NCI-H1092 treated with DMSO at 0.1 percent for 48 hours (cell line): Measurements from ENCODE around the gene HOXA6.
A peak's percentile ranks its signal among the peaks of the same experiment; 100 is the strongest.

ENCODE experiments used
- DNase-seq: peaks from one replicate; lab custom pipeline; 2025; lab: John Stamatoyannopoulos, UW

HOXA6 gene

GRCh38 chr7:27122077-27122910 lies 25.3 kb downstream of the HOXA6 start:
- DNase-seq = no peak

DNA sequence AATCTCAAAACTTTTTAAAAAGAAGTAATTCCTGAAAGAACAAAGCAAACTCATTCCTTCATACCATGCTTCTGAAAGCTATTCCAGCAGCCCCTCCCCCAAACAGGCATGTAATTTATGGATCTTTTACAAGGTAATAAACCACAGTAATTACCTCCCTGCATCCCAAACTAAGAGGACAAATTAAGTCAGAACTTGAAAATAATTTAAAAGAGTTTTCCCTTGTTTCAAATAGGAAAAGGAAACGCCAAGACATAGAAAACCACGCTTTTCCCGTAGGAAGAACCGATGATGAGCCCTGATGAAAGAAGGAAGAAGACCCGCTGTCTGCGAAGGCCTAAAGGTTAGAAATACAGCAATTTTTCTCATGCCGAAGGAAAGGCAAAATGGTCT lies 25.9 kb downstream of the HOXA6 start:
- no peak for DNase-seq

- DNase-seq = no peak
These were observed 28.1 kb downstream of the HOXA6 start for GRCh38 chr7:27119412-27119911.

GRCh38 chr7:27118580-27118979 lies 29.0 kb downstream of the HOXA6 start:
- DNase-seq = no peak

- no peak for DNase-seq
These were observed 29.6 kb downstream of the HOXA6 start for GRCh38 chr7:27117887-27118491.

GRCh38 chr7:27116962-27117886 lies 30.4 kb downstream of the HOXA6 start:
- no peak for DNase-seq

GRCh38 chr7:27116031-27116961 lies 31.3 kb downstream of the HOXA6 start:
- DNase-seq = peak; percentile 31

GRCh38 chr7:27115221-27116026 lies 32.1 kb downstream of the HOXA6 start:
- DNase-seq = no peak

DNA sequence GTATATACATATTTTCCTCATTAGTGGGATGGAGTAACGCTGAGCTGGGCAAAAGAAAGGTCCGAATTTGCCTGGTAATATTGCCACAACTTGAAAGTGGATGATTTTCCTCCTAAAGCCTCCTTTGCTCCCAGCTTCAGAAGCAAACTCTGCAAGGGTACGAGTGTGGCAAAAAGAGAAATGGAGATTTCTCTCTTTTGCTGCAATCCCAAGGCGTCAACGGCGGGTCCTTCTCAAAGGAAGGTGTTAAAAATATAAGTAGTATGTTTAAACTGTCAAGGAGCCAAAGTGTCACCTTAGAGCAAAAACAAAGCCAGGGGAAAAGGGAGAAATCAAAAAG lies 32.7 kb downstream of the HOXA6 start:
- no peak for DNase-seq

DNA sequence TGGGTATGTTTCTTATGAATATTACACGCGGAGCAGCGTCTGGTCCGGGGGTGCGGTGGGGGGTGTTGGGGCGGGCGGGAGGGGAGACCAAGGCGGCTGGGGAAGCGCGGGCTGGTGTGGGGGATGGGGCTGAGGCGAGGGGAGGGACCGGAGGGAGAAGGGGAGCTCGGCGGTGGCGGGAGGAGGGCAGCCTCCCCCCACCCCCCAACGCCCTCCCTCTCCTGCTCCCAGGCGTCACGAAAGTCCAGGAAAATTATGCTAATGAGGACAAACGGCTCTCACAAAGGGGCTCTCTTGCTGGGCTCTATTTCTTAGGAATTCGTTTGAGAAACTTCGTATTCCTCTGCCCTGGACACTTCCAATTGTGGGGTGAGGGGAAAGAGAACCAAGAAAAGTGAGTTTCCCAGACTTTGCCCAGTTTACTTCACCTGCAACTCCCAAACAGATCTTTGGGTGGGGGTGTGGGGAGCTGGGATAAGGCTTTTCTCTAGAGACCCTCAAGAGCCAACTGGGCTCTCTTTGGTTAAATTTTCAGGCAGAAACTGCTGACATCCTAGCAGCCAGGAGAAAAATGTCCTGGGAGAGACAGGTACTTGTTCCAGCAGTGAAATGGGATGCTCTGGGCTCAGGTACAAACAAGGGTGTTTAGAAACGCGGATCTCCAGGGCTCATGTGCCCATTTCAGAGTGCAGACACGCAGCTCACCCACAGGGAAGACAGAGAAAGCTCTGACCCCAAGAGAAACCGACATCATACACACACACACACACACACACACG lies 33.4 kb downstream of the HOXA6 start:
- DNase-seq = no peak

DNA sequence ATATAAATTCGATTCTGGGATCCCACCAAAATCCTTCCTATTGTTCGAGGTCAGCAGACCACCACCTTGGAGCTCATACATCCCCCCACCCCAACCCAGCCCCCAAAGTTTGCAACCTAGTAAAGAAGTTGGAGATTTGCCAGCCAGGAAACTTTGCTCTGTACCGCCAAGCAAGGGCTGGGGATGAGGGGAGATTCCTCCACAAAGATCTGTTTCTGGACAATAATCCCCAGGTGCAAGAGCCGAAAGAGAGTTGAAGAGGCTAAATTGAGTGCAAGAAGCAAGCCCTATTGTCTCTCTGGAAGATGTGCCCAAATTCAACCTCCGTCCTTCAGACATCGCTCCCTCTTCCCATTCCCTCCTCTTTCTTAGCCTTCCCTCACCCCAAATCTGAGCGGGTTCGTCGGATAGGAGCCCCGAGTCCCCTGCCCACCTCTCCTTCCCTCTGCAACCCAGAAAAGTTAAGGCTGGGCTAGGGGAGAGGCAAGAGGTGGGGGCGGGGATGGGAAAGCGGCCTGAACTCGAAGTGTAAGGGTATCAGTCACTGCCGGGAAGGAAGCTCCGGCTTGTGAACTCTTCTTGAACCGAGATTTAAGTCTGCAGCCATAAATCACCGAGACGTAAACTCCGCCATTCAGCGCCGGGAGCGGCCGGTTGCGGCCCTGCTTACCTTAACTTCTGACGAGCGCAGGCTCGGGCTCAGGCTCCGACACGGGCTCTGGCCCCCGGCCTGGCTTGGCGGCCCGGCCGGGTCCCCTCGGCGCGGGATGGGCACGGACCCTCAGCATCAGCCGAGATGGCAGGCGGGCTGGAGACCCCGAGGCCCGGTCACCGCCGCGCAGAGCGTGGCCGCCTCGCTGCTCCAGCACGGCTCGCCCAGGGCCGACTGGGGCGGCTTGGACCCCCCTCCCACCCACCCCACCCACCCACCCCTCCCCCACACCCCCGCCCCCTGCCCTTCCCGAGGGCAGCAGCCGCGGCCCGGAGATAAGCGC lies 34.3 kb downstream of the HOXA6 start:
- no peak for DNase-seq

DNA sequence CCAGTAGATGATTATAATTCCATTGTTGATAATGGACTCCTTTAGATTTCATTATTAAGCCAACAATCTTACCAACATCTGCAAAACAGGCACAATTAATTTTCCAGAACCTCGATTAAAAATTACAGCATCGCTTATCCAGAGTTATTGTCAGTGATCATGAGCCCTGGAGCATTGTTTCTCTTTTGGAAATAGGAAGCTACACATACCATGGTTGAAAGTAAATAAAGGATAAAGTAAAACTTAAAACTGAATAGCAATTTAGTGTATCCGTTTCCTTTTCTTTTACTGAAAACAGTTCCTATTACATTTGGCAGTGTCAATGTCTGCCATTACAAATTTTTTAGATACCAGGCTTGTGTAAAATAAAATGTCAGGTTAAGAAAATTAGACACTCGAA lies 35.2 kb downstream of the HOXA6 start:
- DNase-seq = no peak

DNA sequence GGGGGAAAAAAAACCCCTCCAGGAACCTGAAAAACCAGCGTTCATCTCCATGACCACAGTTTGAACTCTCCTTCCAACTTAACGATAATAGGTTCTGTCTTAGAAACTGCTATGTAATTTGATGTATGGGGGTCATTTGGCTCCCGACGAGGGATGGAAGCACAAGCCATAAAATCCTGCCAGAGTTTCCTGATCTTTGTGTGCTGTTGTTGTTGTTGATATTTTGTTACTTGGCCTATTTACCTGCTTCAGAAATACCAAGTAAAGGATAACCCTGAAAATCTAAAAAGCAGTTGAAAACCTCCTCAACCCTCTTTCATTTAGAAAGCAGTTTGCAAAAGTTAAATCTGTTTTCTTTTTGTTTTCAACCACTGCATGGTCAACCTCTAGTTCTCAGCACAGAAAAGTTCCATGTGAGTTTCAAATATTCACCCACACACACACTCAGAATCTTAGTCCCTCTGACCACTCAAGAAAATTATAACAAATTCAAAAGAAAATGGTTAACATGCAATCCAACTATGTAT lies 35.8 kb downstream of the HOXA6 start:
- no peak for DNase-seq

- no peak for DNase-seq
These were observed 36.4 kb downstream of the HOXA6 start for GRCh38 chr7:27111042-27111750.

GRCh38 chr7:27110186-27111031 lies 37.2 kb downstream of the HOXA6 start:
- peak; percentile 55 for DNase-seq

DNA sequence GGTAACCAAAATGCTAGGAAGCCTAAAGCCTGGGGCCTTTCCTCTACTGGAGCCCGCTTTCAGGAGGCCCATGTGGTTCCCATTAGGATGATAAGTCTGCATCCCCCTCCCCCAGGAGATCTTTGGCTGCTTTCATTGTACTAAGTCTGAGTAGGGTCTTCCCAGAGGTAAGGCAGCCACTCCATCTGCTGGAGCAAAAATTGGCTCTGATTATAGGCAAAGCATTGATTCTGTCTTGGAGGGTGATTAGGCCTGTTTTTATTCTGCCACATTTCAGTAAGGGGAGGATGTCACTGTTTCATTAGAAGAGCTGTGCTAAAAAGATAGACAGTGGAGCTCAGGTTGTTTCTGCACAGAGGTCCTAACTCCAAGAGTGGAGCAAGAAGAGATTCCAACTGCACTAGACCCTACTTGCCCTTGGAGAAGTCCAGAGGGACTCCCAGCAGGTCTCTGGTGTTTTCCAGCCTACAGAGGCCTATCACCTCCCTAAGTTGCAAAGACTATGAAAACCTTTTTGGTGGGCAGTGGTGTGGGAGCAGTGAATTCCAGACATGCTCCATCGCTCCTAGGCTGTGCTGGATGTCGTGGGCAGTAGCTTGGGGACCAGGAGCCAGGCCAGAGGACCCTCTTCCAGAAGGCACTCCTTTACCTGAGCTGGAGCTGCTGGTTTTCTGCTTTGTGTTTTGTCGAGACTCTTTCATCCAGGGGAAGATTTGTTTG lies 37.9 kb downstream of the HOXA6 start:
- no peak for DNase-seq
